ENCODE measurements around the gene WBP1.
A peak's percentile ranks its signal among the peaks of the same experiment; 100 is the strongest.
"Not testable (repeated sequence)": the region's sequence is repeated elsewhere in the genome, so short reads cannot be mapped to it uniquely, and the experiment has no call there.

WBP1 gene

DNA sequence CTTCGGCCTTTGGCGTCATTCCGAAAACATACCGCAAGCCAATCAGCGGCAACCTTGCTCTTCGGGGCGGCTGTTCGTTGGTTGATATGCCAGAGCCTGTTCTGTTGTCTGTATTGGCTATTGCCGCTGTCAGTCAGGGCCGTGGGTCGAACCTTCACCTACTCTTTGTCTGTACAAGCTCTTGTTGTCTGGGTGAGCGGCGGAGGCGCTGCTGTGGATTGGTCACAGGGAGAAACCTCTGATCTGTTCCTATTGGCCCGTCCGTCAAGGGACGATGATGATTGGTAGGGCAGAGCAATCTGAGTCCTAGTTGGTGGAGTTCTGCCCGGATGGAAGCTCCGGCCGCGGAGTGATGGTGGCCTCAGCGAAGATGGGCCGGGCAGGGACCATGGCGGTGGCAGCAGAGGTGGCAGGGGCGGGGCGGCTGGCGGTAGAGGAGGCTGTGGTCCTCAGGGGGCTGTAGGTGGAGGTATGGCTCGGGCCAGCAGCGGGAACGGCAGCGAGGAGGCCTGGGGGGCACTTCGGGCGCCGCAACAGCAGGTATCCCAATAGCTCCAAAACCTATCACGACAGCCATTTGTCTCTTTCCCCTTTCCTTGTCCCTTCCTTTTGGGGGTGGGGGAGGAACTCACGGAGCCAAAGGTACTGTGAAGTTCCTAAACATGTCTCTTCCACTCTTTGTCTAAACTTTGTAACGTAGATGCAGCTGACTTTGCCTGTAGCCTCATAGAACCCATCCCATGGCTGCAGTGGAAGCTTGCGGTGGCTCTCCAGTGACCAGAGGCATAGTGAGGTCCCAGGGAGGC lies at the start of gene WBP1:
Gene WBP1, plus strand, starts transcription at position 307 of the 806 bp plus-strand sequence. Its CDS starts 165 bp downstream, at position 472.
- peak; percentile 98 for DNase-seq

DNA sequence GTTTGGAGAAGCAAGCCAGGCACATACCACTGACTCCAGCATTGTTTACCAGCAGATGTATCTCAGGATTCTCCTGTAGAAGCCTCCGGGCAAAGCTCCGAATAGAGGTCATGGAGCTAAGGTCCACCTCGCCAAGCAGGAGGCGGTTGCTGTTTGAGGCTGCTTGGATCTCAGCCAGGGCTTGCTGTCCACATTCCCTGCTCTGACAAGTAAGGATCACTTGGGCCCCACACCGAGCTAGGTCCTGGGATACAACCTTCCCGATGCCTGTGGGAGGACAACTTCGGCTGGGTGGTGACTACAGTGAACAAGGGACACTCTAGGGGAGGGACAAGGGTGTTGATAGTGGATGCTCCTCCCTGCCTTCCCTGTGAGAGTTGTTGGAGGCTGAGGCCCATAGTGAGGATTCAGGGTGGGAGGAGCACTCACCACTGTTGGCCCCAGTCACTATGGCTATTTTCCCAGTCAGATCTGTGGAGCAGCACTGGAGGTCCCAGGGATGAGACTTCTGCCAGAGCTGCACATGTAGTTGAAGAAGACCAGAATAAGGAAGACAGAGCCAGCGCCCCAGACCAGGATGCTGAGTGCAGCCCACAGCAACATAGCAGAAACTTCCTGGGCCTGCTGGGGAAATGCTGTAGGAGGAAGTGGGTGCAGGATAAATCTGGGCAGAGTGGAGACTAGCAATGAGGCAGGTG lies 45.1 kb upstream of the WBP1 start:
- no peak for DNase-seq

DNA sequence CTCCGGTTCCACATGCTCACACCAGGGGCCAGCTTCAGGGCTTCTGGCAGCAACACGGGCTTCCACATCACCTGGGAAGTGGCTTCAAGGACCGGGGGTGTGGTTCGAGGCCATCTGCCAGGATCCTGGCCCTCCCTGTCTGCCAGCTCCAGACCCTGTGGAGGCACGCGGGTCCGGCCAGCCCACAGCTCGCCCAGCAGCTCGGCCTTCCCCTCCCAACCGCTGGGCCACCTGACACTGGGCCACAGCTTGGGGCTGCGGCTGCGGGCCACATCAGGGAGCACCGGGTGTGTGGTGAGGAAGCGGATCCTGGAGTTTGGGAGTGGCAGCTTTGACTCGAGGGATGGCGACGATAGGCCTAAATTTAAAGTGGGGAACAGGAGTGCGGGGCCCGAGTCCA lies 43.8 kb upstream of the WBP1 start:
- no peak for DNase-seq

DNA sequence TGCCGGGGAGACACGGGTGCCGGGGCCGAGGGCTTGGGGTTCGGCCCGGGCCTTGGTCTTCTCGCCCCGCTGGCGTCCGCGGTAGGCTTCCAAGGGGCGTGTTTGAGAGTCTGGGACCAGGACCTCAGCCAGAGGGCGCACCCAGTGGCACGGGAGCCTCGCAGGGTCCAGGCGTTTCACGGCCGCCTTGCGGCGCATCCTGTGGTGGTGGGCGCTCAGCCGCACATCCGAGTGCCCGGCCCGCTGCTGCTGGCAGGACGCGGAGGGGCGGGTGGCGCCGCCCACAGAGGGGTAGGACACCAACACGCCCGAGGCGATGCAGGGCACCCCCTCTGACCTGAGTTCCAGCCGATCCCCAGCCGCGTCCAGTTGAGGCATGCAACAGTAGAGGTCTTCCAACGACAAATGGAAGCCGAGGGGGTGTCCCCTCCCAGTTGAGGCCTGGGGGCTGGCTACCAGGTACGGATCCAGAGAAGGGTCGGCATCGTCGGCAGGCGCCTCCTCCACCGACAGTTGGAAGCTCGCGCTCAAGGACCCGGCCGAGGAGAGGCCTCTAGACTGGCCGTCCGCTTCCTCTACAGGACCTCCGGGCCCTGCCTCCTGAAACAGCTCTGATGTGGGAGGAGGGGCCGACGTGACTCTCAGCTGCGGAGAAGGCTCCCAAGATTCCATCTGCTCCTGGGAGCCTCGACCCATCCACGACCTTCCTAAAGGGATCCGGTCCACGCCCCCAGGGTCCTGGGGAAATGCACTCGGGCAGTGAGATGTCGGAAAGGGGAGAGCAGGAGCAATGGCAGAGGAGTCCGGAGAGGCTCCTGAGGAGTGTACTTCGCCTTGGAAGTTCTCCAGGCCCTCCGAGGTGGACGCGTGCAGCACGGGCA lies 43.1 kb upstream of the WBP1 start:
- peak; percentile 32 for DNase-seq

DNA sequence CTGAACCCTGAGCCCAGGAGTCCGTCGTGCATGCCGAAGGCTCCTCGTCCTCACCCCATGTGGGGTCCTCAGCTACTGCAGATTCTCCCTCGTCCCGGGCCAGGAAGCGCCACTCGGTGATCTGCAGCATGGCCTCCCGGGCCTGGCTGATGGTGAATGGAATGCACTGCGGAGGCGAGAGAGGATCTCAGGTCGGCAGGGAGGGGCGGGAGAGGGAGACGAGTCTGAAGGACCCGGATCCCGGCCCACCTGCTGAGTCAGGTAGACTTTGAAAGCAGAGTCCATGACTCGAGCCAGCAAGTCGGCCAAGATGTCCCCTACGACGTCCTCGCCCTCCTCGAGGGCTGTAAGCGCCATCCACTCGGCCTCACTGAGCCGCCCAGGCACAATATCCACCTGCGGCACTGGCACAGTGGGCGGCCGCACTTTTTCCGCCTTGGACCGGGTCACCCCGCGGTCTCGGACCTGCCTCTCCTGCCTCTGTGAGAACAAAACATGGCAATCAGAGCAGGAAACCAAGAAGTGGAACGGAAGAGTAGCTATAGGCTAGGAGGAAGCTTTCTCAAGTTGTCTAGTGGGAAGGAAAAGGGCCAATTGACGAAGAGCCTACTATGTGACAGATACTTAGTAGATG lies 42.4 kb upstream of the WBP1 start:
- DNase-seq, result no peak

DNA sequence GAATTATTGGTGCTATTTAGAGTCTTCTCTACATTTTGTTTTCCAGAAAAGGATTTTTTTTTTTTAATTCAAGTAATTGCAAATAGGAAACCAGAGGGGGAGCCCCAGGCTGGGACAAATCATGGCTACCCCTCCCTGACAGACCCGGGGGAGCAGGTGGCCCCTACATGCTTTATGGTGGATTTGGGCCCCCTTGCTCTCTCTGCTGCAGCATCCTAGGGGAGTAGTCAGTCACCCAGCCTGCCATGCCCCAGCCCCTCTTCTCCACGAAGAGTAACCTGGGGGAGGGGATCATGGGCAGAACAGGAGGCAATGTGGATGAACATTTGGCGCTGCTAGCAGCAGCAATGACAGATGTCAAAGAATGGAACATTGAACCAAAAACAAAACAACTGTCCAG lies 41.5 kb upstream of the WBP1 start:
- DNase-seq, result no peak

DNA sequence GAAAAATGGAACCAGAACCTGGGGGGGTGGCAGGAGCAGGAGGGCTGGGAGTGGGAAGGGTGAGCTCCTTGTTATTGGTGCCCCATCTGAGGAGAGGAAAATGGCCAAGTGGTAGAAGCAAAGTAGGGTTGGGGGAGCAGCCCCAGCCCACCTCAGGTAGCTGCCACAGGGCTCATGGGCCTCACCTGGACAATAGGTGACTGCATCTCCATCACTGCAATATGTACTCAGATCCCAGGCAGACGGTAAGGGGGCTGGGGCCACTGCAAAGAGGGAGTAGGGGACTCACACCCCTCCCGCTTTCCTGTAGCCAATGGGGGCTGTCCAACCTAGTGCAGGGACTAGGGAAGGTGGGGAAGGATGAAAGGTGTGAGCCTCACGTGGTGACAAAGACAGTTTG lies 41.0 kb upstream of the WBP1 start:
- DNase-seq, result no peak

DNA sequence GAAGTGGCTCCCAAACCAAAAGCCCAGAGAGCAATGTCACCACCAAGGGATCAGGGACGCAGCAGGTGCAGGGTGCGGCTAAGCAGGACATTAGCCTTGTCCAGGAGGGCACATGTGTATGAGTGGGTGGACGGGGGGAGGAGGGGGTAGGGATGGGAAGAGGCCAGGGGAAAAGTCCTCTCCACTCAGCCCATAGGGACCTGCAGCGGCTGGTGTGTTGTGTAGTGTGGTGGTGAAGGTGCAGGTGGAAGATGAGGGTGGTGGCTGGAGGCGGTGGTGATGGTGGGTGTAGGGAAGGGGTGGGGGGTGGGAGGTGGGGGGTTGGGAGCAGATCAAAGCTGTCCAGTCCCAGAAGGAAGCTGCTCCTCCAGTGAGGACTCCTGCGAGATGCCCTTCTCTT lies 40.5 kb upstream of the WBP1 start:
- DNase-seq, result no peak

DNA sequence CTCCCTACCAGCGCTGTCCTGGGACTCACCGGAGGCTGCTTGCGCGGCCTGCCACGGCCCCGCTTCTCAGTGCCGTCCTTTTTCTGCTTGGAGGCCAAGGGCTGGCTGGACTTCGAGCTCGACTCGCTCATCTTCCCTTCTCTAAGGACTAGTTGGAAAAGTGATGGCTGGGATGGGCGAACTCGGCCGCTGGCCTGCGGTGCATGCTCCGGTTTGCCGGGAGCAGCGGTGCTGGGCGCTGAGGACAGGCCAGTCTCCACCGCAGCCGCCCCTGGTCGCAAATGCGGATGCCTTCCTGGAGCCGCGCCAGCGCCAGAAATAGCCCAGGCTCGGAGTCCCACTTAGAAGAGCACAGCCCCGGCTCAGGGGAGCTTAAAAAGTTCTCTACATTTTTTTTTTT lies 39.9 kb upstream of the WBP1 start:
- no peak for DNase-seq

DNA sequence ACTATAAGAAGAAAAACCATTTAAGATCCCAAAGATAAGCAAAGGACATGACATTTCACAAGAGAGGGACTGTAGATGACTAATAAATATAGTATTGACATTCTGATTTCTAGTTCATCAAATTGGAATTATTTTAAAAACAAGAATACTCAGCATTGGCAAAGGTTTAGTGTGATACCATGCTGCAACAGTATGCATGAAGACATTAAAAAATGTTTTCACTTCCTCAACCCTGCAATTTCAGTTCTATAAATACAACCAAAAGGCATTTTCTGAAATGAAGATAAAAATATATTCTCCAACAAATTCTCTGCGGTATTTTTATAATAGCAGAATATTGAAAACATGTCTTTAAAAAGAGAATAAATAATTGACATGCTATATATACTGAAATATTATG lies 38.9 kb upstream of the WBP1 start:
- DNase-seq, result no peak

DNA sequence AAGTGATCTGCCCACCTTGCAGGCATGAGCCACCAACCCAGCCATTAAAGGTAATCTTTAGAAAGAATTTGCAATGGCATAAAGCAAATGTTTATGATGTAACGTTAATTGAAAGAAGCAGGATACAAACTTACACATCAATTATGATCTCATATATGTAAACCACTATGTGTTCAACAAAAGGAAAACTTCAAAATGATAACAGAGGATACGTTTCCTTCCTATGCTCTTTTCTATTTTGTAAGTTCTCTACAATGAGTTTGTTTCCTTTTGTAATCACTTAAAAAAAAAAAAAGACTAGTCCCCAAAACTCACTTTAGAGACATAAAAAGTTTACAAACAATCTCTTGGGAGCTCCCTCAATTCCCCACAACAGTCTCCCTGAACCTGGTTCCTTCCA lies 38.2 kb upstream of the WBP1 start:
- no peak for DNase-seq

DNA sequence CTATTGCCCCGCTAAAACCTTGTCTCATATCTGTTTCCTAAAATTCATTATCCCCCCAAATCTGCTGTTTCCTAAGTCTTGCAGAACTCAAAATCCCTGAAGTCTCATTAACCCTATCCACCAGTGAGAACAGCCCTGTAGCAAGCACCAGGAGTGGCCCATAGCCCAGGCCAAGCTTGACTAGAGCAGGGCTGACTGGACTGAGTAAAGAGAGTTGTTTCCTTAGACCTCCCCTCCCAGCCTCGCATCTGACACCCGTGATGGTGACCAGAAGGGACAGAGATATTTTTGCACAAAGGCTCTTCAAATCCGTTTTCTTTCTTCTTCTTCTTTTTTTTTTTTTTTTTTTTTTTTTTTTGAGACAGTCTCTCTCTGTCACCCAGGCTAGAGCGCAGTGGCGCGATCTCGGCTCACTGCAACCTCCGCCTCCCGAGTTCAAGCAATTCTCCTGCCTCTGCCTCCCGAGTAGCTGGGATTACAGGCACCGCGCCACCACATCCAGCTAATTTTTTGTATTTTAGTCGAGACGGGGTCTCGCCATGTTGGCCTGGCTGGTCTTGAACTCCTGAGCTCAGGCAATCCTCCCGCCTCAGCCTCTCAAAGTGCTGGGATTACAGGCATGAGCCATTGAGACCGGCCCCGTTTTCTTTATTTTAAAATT lies 37.7 kb upstream of the WBP1 start:
- DNase-seq, result not testable (repeated sequence)

DNA sequence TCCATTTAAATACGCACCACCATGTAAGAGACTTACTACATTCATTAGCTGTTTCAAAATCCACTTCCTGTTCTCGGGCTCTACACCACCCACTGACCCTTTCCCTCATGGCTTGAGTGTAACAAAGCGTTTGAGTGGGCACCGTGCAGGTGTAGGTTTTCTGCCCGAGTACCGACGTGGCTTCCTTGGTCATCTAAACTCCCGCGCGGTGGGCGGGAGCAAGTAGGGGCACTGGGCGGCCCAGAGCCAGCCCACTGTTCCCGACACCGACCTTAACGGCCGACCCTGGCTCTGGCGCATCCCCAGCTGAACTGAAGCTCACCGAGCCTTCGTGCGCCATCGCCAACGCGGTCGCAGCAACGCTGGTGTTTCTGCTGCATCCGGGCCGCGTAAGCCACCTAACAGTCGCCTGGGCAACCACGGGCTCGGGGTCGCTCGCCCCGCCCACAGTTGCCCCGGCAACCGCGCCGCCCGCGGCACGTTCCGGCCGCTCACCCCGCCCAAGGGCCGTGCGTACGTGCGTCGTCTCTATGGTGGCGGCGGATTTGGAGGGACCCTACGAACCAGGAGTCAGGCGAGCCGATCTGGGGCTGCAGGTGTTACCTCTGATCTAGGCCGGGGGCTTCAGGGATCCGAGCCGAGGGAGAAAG lies 36.9 kb upstream of the WBP1 start, which contains the start of the genes C2orf81 and WDR54:
Gene C2orf81, minus strand, starts transcription at position 399 of the 650 bp plus-strand sequence. Its CDS starts 59 bp downstream, at position 340.
Gene WDR54, plus strand, starts transcription at position 510 of the 650 bp plus-strand sequence. CDS start 424 bp downstream, outside the sequence.
- peak; percentile 96 for DNase-seq

DNA sequence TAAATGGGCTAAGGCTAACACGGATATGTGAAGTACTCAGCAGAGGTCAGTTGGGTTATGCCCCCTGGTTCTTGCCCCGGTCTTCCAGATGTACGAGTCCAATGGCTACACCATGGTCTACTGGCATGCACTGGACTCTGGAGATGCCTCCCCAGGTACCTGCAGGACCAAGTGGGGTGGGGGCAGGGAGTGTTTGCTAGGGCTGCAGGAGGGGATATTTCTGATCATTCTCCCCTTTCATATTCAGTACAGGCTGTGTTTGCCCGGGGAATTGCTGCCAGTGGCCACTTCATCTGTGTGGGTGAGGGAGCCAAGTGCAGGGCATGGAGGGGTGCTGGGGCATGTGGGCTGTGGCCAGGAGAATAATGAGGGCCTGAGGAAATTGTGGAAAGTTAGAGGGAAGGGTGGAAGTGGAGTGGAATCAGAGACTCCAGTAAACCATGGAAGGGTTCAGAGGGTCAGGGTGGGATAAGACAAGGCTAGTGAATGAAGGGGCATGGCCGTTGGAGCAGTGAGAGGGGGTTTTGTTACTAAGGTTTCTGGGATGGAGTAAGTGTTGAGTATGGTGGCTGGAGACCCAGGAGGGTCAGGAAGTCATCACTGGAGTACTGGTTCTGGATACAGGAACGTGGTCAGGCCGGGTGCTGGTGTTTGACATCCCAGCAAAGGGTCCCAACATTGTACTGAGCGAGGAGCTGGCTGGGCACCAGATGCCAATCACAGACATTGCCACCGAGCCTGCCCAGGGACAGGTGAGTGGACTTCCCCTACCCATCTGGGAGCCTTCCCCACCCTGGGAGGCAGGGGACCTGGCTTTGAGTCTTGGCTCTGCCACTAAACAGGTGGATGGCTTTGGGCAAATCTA lies 34.8 kb upstream of the WBP1 start:
- DNase-seq, result no peak

DNA sequence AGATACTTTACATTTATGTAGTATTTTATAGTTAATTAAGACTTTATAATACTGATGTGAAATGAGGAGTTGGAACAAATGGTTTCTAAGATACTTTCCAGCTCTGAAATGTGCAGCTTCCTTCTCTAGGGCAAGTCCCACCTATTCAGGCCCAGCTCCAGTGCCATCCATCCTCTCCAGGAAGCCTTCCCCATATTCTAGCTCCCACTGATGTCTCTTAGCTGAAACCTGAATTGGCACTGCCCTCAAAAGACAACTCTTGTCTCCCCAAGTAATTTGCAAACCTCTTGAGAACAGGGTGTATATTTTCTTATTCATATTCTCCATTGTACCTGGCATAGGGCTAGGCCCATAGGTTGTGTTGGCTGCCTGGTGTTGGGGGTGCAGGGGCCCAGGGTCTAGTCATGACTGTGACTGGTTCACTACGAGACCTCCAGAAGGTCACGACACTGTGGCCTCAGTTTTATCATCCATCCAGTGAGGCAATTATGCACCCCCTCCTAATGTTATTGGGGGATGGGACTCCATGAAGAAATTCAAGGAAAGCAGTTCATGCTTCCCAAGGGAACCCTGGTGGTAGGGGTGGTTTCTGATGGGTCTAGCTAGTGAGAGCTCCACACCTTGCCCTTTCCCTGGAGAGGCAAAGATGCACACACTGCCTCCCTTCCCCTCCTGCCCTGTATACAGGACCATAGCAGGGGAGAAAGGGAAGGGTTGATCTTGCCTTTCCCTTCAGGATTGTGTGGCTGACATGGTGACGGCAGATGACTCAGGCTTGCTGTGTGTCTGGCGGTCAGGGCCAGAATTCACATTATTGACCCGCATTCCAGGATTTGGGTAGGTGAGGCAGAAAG lies 33.9 kb upstream of the WBP1 start:
- no peak for DNase-seq

DNA sequence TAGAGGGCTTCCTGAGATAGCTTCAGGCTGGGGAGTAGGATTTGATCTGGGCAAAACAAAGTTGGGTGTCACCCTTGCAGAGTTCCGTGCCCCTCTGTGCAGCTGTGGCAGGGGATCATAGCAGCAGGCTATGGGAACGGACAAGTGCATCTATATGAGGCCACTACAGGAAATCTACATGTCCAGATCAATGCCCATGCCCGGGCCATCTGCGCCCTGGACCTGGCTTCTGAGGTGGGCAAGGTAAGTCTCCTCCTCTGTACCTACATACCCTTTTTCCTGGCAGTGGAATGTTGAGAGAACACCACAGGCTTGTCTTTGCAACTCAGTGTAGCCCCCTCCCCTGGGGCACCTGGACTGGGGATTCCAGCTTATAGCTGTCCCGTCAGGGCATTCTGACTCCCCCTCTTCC lies 33.2 kb upstream of the WBP1 start:
- DNase-seq, result no peak

DNA sequence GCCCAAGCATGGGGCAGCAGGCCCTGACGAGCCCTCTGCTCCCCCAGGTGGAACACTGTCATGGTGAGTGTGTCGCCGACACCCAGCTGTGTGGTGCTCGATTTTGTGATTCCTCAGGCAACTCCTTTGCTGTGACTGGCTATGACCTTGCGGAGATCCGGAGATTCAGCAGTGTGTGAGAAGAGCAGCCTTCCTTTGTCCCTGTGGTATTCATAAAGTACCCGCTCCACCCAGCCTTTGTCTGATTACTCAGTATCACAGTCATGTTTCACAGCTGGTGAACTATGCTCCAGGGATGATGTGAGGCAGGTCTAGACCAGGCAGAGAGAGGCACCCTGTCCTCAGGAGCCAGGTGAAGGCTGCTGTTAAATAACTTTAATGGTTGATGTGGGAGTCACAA lies 32.7 kb upstream of the WBP1 start:
- no peak for DNase-seq

DNA sequence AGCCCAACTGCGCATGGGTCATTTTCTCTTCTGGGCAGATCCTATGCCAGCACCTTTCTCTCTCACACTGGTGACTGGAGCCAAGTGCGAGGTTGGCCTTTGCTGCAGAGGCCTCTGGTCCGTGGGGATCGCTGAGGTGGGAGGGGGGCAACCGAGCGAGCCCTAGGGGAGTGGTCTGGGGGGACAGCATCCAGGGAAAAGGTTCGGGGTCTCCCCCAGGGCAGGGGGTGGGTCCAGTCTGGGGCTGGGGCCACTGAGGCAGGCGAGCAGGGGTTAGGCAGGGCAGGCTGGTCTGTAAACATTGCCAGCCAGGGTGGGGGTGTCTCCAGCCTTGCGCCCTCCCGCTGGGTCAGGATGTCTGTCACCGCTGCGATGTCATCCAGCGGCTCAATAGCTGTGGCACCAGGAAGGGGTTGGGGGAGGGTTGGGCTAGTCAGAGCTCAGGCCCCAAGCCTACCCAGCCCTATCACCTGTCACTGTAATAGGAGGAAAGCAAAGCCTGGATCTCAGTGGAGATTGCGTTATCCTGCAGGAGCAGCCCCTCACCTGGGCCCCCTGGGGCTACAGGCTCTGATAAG lies 32.0 kb upstream of the WBP1 start:
- no peak for DNase-seq

DNA sequence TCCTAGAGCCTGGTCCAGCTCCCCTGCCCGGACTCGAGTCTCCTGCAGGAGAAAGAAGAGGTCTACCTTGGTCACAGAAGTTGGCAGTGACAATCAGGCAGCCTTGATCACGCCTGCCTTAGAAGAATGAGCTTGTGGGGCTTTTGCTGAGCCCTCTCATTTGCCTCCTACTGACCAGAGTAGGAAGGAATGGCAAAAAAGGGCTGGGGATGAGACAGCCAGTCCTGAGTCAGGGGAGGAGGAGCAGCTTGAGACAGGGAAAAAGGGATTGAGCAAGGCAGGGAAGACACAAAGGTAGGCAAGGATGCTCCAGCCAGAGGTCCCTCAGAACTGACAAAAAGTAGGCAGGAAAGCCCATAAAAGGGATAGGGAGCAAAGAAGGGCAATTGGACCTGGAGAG lies 30.7 kb upstream of the WBP1 start:
- no peak for DNase-seq

All from stimulated activated CD8-positive, alpha-beta memory T cell treated with anti-CD3 and anti-CD28 coated beads, Interleukin-4, amount 100 ng/mL, for 48 hours (primary cell).